Measurements from ENCODE around the gene PLEKHA5.
"Not testable (repeated sequence)": the region's sequence is repeated elsewhere in the genome, so short reads cannot be mapped to it uniquely, and the experiment has no call there.

The PLEKHA5 gene

DNA sequence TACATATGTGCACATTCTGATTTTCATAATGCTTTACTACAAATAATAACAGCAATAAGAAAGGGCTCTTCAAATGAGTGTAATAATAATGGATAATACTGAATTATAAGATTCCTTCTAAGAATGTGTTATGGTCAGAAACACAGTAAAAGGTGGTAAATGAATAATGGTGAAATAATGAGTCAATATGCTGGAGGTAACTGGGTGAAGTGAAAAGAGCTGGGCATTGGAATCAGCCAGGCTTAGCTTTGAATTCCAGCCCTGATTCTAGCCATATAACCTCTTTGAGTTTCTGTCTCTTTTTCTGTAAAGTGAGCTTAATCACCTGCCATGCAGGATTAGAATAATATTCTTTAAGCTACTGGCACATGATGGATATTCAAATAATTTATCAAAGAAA lies 39.1 kb downstream of the PLEKHA5 start:
- no peak for DNase-seq

DNA sequence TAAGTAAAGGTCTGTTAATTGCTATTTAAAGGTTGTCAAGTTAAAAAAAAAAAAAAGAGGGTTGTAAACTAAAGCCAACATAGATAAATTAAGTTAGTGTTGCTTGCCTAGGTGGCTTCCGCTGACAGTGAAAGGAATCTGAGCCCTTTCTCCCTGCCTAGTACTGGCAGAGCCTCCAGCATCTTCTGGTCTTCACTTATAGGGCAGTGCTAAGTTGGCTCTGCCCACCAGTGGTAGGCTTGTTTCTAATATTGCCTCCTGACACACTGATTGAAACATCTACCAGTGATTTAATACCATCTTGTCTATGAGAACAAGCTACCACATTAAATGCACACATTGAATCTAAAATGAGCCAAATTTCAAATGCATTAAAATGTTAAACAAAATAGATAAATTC lies 39.7 kb downstream of the PLEKHA5 start:
- no peak for DNase-seq

DNA sequence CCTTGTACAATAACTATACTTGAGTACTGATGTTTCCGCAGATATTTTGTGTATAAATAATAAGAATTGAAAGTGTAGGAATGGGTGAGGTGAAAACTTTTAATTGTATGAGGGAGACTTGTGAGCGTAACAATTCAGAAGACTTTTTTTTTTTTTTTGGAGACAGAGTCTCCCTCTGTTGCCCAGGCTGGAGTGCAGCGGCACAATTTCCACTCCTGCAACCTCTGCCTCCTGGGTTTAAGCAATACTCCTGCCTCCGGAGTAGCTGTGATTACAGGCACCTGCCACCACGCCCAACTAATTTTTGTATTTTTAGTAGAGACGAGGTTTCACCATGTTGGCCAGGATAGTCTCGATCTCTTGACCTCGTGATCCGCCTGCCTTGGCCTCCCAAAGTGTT lies 40.8 kb downstream of the PLEKHA5 start:
- not testable (repeated sequence) for DNase-seq

DNA sequence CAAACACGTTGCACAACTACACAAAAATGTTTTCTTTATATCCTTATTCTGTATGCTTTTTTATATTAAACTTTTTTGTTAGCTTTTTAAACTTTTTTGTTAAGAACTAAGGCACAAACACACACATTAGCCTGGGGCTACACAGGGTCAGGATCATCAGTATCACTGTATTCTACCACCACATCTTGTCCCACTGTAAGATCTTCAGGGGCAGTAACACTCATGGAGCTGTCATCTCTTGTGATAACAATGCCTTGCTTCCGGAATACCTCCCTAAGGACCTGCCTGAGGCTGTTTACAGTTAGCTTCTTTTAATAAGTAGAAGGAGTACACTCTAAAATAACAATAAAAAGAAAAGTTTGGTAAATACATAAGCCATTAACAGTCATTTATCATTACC lies 42.2 kb downstream of the PLEKHA5 start:
- DNase-seq = no peak

DNA sequence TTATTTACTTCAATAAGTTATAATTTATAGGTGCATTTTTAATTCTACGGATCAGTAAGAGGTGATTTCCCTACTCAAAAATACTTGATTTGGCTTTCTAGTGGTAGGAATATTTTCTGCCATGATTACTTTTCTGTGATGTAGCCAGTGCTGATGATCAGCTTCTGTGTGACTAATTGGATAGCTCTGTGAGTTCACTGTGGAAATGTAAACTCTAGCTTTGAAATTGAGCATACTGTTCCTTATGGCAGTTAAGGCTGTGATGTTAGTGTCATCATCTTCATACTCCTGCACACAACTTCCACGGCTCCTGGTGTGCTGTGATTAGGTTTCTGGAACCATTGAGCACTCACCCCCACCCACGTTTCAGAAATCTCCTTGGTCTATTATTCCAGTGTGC lies 48.2 kb downstream of the PLEKHA5 start:
- DNase-seq = no peak

DNA sequence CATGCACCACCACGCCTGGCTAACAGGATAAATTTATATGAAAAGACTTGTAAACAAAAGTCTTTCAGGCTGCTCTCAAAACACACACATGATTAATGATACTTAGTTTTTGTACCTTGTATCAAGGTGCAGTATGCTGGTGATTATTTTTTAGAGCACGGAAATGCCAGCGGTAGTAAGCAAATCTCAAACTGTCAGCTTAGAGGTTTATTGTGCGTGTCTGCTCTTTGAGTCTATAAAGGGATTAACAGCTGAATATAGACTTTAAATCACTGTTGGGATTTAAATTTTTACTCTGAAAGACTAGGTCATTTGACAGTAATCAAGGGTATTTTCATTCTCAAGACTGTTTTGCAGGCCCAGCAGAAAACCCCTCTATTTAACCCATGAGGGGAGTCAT lies 50.5 kb downstream of the PLEKHA5 start:
- DNase-seq = no peak

DNA sequence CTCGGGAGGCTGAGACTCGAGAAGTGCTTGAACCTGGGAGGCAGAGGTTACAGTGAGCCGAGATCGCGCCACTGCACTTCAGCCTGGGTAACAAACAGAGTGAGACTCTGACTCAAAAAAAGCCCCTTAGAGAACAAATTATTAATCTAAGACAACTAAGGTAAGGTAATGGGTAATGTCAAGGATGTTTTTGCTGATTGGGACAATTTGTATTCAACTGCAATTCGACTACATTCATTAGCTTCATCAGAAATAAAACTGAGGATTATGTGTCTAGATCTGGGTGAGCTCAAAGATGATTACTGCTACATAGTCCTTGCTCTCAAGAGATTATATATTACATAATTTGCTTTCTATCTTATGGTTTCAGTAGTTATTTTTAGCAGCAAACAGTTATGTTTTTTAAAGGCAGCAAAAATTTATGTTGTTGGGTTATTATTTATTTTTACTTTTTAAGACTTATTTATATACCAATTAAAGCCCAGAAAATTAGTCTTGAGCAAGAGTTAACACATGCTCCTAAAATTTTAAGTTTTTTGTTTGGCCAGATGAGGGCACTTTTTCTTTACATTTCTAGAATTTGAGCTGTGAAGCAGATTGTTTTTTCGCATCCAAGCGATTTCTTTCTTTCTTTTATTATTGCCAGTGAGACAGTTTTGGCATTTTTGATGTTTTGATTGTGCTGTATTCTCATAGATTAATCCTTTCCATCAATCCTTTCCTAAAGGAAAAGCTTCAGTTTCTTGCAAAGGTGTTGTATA lies 52.3 kb downstream of the PLEKHA5 start:
- DNase-seq = no peak

DNA sequence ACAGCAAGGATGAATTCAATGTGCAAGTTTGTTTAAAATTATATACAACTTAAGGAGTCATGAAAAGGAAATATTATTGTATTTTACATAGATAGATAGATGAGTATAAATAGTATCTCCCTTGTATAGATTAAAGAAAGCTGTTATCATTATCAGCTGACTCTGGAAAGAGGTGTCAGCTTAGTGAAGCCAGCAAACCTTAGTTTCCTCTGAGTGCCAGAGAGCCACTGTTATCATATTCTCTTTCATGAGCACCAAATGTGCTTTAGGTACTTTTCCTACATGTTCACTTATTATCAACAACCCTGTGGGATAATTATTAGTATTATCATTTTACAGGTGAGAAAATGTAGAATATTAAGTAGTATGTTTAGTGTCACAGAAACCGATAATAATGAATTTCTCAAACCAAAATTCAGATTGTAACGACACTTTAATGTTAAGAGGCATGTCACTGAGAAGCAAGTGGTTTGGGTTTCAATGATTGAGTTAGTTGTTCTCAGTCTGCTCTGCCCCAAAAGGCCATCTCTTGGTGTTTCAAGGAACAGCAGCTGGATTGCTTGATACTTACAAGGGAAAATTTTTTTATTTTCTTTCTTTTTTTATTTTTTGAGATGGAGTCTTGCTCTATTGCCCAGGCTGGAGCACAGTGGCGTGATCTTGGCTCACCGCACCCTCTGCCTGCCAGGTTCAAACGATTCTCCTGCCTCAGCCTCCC lies 53.7 kb downstream of the PLEKHA5 start:
- DNase-seq = no peak

DNA sequence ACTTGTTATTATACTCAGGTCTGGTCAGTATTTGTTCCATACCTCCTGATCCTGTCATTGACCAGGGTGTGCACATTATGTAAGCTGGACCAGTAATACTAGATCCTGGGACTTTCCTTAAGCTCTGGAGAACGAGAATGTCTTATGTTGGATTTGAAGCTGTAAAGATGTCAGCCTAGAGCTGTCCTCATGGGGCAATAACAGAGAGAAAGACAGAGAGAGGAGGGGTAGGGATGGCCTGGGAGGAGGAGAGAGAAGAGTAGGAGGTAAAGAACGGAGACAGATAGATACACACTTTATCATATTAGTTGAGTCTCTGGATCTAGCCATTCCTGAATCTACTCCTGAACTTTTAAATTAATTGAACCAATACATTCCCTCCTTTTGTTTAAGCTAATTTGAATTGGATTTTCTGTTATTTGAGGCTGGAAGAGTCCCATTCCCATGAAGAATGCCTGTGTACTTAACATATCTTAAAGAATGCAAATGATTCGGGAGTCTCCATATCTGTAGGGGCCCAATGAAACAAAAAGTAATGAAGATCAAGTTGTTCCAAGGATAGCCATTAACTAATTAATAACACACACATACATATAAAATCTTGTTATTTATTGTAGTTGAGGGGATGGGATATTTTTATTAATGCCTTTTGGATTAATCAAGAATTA lies 55.9 kb downstream of the PLEKHA5 start:
- DNase-seq = no peak

DNA sequence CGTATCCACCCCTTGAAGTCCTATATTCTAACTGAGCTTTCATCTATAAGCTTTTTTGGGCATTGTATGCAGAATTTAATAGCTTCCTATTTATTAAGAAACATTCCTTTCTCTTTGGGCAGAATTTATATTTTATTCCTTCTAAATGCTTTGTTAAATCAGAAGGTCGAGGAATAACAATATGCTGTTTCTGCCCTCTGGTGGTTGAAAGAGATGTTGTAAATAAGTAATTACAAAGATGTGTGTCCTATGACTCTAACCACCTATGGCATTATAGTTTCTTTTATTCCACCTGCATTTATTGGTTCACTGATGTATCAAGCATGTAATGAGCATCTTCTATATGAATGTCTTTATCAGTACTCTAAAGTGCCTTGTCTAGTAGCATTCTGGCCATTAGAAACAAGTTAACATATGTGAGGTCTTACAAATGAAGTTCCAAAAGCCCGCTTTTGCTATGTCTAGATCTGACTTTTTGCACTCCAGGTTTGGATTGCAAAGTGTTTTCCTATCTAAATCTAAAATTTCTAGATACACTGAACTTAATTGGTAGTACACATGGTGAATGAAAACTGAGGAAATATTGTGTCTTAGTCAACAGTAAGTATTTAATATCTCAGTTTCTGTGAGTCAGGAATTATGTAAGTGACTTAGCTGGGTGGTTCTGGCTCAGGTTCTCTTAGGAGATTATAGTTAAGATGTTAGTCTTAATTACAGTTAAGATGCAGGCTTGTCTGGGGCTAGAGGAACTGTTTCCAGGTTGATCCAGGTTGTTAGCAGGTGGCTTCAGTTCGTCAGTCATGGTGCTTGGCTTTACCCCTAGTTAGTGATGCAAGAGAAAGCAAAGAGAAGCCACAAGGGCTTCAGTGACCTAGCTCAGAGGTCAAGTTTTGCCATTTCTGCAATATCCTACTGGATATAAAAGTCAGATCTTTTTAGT lies 57.5 kb downstream of the PLEKHA5 start:
- no peak for DNase-seq

DNA sequence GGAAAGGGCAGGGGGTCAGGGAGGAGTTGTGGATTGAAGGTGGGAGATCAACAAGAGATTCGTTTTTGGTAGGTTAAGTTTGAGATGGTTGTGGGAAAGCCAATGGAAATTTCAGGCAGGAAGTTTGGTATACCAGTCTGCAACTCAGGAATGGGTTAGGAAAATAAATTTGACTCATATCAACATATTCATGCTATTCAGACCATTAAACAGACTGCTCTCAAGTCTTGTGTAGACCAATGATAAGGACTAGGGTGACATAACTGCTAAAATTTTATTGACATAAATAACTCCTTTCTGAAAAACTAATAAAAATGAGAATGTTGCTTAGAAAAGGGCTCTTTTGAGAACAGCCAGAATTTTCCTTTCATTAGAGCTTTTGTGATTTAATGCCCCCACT lies 60.0 kb downstream of the PLEKHA5 start:
- no peak for DNase-seq

DNA sequence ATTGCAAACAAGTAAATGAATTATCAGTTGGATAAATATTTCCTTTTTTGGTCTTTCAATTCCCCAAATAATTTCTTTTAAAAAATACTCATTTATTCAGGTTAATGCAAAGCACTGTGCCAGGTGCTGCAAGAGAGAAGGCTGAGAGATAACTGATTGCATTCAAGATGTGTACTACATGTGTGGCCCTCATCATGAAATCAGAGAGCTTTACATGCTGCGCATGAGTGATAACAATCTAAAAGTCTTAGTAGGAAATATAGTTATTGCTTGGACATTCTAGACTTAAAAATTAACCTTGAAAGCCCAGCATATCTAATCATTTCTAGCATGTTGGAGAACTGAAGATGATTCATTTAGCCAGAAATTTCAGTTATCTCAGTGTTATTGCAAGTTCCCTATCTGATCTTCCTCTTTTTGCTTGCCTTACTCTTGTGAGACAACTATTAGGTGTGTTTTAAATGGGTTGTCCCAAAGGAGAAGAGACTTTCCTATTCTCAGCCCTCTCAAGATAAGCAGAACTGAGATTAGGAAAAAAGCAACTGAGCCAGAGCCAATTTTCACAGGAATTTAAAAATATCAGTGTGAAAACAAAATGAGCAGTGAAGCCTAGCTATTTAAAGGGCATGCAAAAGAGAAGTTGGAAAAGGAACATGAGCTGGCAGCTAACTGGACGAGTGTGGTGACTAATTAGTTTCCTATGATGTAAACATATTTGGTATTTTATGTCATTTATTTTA lies 60.9 kb downstream of the PLEKHA5 start:
- no peak for DNase-seq

DNA sequence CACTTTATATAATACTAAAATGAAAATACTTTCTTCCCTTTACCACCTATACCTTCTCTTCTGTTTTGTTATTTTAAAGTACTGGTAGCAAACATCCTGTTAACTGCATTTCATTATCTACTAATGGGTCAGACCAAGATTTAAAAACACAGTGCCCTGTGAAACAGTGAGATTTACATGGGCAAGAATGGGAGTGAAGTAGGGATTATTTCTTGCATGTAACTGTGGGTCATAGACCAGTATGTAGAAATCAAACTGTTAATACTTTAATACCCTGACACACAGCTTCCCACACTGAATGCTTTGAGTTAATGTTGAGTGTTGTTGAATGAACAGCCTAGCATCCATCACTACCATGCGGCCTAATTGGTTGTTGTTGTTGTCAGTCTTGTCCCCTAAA lies 61.6 kb downstream of the PLEKHA5 start:
- no peak for DNase-seq

DNA sequence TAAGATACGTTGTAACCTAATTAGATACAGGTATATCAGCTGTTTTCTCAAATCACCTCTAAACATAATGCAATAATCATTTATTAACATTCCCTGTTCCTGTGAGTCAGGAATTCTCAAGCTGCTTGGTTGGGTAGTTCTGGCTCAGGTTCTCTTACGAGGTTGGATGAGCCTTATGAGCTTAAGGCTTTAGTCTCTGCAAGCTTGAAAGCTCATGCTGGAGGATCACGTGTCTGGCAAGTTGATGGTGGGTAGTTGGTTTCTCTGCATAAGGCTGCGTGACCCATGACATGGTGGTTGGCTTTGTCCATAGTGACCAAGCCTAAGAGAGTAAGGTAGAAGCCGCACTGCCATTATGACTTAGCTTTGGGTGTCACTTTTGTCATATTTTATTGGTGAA lies 62.0 kb downstream of the PLEKHA5 start:
- DNase-seq = no peak

DNA sequence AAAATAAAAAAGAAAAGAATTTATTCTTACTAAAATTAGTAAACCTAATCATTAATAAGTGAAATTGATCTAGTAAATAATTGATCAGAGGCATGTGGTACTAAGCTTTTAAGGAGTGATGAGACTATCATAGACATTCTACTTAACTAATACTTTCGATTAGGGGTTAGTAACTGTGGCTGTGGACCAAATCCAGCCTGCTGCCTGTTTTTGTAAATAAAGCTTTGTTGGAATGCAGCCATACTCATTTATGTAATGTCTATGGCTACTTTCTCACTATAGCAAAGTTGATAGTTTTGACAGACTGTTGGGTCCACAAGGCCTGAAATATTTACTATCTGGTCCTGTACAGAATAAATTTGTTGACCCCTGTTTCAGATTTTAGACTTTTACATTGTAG lies 63.2 kb downstream of the PLEKHA5 start:
- DNase-seq = no peak

DNA sequence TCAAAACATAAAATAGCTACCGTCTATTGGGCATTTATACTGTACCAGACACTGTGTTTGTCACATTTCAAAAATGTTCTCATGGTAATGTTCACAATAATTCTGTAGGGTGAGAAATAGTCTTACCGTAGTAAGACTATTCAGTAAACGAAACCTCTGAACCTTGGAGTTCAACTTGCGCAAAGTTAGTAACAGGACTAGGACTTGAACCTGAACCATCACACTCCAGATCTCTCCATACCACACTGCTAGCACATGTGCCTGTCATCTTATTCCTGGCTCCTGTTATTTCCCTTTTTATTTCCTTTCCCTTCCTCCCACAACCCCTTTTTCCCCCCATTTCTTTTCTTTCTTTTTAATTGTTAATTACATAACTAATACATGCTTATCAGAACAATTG lies 65.4 kb downstream of the PLEKHA5 start:
- no peak for DNase-seq

DNA sequence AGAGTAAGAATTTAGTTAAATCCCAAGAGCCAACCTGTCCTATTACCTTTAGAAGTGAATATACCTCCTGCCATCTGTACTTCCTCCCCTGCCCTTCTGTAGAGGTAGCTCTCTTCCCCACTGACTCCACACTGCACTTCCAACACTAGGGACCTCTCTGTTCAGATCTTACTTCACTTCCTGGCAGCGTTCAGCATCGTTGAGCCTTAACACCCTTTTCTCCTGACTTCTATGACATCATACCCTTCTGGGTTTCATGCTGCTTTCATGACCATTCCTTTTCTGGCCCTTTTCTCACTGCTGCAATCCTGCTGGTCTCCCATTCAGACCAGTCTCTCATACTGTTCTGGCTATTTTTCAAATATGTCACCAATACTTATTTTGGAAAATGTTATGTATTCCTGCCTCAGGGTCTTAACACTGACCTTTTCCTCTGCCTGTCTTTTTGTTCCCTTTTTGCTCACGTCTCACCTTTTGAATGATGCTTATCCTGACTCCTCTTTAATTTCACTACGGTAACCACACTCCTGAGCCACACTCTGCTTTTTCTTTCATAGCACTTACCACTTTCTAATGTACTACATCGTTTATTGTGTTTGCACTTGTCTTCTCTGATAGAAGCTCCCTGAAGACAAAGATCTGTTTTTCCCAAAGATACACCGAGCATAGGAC lies 67.6 kb downstream of the PLEKHA5 start:
- DNase-seq = no peak

DNA sequence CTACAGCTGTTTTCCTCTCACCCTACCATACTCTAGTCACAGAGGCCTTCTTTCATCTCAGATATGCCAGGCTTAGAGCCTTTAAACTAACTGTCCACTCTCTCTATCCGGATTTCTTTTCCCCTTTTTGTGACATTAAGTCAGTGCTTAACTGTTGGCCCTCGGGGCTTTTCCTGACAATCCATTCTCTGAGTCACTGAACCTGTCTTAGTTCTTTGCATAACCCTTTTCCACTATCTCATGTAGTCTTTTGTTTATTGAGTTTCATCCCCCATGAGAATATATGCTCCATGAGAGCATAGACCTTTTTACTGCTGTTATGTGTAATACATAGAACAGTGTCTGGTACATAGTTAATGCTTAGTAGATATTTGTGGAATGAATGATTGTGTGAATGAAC lies 68.7 kb downstream of the PLEKHA5 start:
- no peak for DNase-seq

DNA sequence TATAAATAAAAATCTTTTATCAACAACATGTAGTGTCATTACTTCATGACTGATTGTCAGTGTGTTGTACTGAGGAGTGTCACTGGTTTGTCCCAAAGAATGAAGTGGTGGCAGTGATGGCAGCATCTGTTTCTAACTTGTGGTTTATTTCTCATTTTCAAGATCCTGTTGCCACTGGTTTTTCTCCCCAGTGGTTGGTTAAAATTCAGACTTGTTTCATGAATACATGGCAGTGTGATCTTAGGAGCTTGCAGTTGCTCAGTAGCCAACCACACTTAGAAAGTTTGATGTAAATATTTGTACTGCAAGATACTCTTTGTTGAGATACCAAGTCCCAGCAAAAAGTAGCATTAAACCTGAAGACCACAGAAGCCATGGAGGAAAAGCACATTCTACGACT lies 69.8 kb downstream of the PLEKHA5 start:
- DNase-seq = no peak

DNA sequence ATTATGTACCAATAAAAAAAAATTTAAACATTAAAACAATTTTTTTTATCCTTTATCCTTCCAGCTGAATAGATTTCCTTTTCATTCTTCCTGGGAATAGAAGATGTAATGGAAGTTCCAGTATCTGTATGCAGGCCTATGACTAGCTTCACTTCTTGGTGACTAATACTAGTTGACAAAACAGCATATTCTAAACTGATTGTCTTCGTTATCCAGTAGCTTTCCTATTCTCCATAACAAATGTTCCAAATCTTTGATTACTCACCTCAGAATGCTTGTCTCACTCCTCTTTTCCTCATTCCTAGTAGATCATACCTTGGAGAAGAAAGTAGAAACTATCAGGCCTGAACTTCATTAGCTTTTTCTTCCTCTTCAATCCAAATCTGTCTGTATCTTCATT lies 70.7 kb downstream of the PLEKHA5 start:
- DNase-seq = no peak

DNA sequence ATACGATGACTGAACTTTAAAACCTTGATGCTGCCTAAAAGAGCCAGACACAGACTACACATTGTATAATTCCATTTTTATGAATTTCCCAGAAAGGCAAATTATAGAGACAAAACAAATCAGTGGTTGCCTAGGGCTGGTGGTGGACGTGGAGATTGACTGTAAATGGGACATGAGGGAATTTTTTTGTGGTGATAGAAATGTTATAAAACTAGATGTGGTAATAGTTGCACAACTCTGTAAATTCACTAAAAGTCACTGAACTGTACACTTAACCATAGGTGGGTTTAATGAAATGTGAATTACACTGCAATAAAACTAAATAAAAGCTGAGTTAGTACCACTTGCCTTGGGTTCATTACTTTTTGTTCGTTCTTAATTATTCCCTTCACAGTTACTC lies 72.1 kb downstream of the PLEKHA5 start:
- DNase-seq = no peak

DNA sequence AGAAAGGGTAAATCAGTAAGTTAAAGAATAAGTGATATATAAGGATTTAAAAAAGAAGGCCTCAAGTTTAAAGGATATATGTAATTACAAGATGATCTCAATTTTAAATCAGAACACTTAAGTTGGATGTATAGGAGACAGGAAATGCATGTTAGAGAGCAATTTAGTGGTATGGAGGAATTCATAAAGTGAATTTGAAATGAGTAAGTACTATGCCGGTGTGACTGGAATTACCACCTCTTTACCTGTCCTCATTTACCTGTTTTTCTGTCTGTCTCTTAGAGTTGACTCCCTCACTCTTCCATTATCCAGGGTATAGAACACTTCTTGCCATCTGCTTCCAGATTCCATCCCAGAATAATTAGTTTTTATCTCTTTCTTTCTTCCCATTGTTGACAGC lies 73.5 kb downstream of the PLEKHA5 start:
- DNase-seq = no peak

Data from activated CD4-positive, alpha-beta T cell treated with anti-CD3 and anti-CD28 coated beads, Interleukin-2, amount 50 U/mL, for 4 hours (primary cell).